GM08714 (cell line): Measurements from ENCODE around the gene ATP2B1.

Experiments
- H3K4me3 ChIP-seq: fragments of 200-500 bp; sonication (Bioruptor generic); 2 replicates; pipeline ENCODE4 v1.5.1; 2014; ENCODE audit warnings: mild to moderate bottlenecking, low read length, inconsistent platforms
- ZNF274 ChIP-seq: IDR thresholded peaks from 2 replicates; pipeline ENCODE4 v1.6.1; 2012; ENCODE audit warnings: mild to moderate bottlenecking, low read depth, low read length

The ATP2B1 gene

DNA sequence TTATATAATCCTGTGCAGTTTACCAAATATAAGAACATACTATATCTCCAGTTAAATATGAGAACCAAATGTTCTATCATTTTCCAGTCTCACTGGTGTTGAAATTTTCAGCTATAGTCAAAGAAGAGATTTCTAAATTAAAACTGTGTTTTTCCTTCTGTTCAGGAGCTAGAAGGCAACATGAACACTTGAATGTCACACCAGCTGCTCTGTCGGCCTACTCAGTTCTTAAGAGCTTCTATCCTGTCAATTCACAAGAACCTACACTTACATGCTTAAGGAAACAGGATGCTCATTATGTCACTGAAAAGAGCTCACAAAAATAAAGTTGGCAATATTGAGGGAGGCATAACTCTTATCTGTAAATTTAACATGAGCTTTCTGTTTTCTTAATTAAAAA is 43.1 kb downstream of the ATP2B1 start:
- TF ChIP-seq ZNF274: no peak
- H3K4me3 ChIP-seq: no peak overlapping the region

DNA sequence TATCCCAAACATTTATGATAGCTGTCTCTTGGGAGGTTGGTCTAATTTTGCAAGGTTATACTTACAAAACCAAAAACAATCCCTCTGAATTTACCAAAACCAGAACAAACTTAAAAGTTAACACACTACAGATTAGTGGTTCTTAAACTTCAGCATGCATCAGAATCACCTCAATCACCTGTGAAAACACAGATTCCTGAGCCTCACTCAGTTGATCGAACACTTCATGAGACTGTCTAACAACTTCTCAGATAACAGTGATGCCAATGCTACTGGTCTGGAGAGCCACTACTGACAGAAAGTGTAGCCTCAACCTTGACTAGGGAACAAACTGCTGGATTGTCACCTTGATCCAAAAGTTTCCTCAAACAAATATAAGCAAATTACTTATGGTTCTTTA is 44.2 kb downstream of the ATP2B1 start:
- no peak overlapping the region for H3K4me3 ChIP-seq

DNA sequence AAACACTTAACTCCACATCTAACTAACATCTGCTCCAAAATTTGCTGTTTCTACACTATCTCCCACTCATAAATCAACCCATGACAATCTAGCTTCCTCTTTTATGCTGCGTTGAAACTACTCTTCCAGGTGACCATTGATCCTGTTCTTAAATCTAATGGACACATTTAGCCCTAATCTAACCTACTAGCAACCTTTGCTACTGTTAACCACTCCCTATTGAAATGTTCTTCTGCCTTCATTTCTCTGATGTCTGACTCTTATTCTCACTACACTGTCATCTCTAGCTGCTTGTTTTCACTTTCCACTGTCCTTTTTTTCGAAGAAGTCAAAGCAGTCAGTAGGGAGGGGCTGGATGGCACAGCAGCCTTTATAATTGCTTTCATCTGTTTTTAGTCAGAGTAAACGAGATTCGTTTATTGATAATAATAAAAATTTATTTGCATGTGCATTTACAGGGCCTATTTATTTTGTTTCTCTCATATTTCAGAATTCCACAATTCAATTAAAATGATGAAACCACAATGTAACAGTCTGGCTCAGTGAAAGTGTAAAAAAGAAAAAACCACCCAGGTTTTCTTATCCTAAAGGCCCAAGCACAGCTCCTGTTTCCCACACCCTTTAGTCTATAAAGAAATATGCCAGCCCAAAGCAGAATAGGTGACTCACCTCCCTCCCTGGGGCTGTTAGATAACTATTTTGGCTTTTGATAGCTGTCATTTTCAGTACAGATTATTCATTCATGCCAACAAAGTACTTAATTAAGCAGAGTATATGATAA is 44.9 kb downstream of the ATP2B1 start:
- no peak overlapping the region for H3K4me3 ChIP-seq
- no peak for TF ChIP-seq ZNF274

More for the DNA sequence above, 44.2 kb downstream of the ATP2B1 start:
- no peak for TF ChIP-seq ZNF274

DNA sequence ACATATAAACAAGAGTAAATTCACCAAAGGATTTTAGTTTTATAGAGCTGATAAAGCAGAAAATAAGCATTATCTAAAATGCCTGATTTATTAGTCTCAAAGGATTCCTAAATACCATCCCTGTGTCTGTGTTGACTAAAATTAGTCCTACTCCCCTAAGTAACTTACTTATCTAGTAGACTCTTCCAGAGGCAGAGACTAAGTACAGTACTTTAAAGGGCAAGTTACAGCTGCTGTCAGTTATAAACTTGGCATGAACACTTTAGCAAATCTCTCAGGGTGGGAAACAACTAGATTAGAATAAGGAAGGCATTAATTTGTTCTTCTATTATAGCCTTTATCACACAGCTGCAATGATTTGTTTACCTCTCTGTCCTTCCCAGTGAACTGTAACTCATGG is 46.0 kb downstream of the ATP2B1 start:
- TF ChIP-seq ZNF274: no peak
- H3K4me3 ChIP-seq: no peak overlapping the region

DNA sequence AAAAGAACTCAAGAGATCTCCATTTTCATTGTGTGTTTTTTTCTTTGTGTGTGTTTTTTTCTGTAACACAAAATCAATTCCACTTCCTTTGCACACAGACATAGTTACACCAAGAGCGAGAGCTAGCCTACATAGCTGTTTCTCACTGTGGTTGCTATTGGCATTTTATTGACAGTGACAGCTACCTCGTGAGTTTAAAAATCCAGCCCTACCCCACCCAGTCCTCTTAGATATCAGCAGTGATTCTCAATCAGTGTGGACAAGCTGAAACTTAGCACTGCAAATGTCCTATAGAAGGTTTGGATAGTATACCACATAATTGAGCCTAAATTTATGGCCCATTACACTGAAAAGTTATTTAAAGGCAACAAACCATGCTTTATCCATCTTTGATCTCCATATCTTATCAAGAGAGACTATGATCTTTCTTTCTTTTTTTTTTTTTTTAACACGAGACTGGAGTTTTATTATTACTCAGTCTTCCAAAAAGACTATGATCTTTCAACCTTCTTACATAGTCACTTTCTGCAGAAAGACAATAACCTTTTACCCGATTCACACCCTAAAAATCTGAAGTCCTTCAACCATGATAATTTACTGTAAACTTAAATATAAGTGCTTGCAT is 46.8 kb downstream of the ATP2B1 start:
- no peak for TF ChIP-seq ZNF274
- H3K4me3 ChIP-seq: no peak overlapping the region

DNA sequence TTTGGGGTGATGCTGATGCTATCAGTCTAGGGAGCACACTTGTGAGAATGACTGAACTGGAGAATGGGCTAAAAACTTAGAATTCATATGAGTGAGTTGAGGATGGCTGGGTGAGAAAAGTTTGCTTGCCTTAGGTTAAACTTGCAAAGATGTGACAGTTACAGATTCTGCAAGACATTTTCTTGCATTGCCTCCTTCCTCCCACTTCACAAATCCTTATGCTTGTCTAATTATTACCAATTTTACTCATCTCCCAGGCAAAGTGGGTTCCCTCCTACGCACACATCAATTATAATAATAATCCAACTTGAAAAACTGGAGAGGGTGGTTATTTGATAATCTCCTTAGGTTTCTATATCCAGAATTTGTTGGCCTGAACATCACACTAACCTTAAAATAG is 50.9 kb downstream of the ATP2B1 start:
- no peak for TF ChIP-seq ZNF274
- H3K4me3 ChIP-seq: no peak overlapping the region

DNA sequence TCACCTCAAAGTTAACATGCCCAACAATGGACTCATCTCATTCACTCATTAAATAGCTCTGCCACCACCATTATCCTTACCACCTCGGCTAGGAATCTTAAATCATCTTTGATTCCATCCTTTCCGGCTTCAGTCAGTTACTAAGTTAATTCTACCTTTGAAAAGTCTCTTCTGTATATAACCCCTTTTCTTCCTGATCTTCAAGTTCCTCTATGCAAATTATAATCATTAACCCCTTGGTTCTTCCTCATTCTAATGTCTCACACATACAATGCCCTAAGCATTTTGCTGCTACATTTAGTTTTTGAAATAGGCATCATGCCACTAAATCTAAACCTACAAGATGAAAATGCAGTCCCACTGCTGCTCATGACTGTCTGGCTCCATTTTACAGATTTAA is 51.6 kb downstream of the ATP2B1 start:
- no peak for TF ChIP-seq ZNF274
- H3K4me3 ChIP-seq: no peak overlapping the region

DNA sequence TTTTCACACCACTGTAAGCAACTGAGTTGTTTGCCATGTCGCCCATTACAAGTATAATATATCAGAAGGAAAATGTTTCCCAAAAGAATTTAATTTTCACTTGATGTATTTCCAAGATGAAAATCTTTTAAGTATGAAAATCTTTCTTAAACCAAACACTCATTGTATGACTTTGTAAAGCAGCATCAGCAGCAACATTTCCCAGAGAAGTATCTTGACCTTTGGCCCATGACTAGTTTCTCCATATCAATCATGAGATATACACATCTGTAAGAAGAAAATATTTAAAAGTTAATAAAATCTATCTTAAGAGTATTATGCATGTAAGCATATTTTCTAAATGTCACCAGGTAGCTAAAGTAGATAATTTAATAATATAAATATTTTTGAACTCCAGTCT is 52.8 kb downstream of the ATP2B1 start:
- no peak overlapping the region for H3K4me3 ChIP-seq
- no peak for TF ChIP-seq ZNF274

DNA sequence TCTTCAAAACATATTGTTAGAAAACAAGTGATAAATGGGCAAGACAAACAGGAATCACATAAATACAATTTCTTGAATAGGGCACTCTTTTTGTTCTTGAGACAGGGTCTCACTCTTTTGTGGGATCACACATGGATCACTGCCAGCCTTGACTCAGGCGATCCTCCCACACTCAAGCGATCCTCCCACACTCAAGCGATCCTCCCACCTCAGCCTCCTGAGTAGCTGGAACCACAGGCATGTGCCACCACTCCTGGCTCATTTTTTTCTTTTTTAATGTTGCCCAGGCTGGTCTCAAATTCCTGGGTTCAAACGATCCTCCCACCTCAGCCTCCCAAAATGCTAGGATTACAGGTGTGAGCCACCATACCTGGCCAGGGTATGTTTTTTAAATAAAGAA is 57.4 kb downstream of the ATP2B1 start:
- H3K4me3 ChIP-seq: no peak overlapping the region
- TF ChIP-seq ZNF274: no peak

DNA sequence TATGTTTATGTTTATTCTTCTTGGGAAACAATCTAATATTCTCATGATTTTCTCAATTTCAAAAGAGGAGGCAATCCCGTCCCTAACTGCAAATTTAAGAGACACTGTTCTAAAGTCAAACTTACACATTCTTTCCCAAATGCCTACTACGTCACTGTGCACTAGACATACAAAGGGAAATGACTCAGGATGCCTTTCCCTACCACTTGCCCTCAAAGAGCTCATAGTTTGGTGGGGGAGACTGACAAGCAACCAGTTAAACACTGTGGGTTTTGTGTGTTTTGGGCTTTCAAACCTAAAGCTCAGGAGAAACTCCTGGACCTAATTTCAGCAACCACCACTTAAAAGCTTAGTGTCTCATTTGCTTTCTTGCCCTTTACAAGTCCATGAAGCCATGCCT is 58.4 kb downstream of the ATP2B1 start:
- no peak overlapping the region for H3K4me3 ChIP-seq
- no peak for TF ChIP-seq ZNF274

DNA sequence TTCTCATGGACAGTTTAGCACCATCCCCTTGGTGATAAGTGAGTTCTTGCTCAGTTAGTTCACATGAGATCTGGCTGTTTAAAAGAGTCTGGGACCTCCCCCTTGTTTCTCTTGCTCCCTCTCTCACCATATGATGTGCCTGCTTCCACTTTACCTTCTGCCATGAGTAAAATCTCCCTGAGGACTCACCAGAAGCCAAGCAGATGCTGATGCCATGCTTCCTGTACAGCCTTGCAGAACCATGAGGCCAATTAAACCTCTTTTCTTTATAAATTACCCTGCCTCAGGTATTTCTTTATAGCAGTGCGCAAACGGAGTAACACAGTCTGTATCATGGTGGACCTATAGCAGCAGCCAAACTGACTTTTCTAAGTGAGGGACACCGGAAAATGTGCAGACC is 58.8 kb downstream of the ATP2B1 start:
- H3K4me3 ChIP-seq: no peak overlapping the region
- no peak for TF ChIP-seq ZNF274

DNA sequence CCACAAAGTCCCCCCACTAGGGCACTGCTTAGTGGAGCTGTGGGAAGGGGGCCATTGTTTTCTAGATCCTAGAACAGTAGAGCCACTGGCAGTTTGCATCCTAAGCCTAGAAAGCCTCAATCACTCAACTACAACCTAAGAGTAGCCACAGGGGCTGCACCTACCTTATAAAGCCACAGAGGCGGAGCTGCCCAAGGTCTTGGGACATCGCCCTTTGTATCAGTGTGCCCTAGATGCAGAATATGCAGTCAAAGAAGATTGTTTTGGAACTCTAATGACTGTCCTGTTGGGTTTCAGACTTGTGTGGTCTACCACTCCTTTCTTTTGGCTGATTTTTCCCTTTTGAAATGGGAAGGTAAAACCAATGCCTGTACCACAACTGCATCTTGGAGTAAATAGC is 59.5 kb downstream of the ATP2B1 start:
- no peak overlapping the region for H3K4me3 ChIP-seq
- TF ChIP-seq ZNF274: no peak

DNA sequence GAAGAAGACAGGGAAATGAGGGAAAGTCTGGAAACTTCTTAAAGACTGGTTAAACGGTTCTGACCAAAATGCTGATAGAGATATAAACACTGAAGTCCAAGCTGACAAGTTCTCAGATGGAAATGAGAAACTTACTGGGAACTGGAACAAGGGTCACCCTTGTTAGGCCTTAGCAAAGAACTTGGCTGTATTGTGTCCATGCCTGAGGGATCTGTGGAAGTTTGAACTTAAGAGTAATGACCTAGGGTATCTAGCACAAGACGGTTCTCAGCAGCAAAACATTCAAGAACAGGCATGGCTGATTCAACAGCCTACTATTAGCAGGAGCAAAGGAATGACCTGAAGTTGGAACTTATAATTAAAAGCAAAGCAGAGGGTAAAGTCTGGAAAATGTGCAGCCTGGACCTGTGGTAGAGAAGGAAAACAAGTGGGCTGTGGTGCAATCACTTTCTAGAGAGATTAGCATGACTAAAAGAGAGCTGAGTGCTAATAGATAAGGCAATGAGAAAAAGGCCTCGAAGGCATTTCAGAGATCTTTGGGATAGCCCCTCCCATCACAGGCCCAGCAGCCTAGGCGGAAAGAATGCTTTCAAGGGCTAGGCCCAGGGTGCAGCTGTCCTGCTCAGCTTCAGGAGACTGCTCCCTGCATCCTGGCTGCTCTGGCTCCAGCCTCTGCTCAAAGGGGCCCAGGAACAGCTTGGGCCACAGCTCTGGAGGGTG is 60.3 kb downstream of the ATP2B1 start:
- TF ChIP-seq ZNF274: no peak
- no peak overlapping the region for H3K4me3 ChIP-seq

DNA sequence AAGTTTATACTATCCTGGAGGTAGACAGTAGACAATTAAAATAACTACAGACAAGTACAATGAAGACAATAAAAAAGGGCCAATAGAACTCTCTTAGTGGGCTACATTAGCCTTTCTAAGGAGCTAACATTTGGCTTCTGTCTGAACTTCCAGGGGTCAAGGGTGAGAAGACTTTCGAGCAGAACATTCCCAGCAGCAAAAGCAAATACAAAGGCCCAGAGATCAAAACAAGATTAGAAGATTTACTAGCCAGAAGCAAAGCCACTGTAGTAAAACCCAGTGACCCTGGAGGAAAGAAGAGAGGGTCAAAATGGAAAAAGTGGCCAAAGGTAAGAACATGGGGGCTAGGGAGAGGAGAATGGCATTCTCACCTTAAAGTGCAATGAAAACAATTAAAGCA is 63.2 kb downstream of the ATP2B1 start:
- no peak overlapping the region for H3K4me3 ChIP-seq
- no peak for TF ChIP-seq ZNF274

DNA sequence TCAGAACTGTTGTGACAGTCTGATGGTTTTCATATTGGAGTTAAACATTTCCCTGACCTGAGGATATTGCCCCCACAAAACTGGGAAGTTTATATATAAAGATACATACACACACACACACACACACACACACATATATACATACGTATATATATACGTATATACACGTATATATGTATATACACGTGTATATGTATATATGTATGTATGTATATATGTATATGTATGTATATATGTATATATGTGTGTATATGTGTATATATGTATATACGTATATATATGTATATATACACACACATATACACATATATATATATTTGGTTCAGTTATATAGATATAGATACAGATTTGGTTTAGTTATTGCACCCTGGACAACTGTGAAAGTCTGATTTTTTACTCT is 65.7 kb downstream of the ATP2B1 start:
- no peak for TF ChIP-seq ZNF274
- no peak overlapping the region for H3K4me3 ChIP-seq
